ENCODE data around the gene MAP6. TPM values are rescaled to one million over a fixed set of nuclear protein-coding genes. Genes with fewer than 3 reads are reported as not detected.
A peak's percentile ranks its signal among the peaks of the same experiment; 100 is the strongest.

MAP6 gene
- total and polyA plus RNA-seq, 9 of the 15 experiments (the other 6 are each of a cell fraction or from before 2014, with no cell fraction given) = not detected

GRCh38 chr11:75589933-75590332 lies 78.9 kb downstream of the MAP6 start (continued):
- TF ChIP-seq SRF (CRISPR knock-in tag; IDR thresholded peaks at IDR 0.05) (peak in 1 of 2 experiments; percentile 56; a peak in 1 of 4 replicates), ZBTB17 (CRISPR knock-in tag; IDR thresholded peaks at IDR 0.05) (no peak), SMARCA4 (IDR thresholded peaks at IDR 0.05) (peak; percentile 98), ATF1 (CRISPR knock-in tag; IDR thresholded peaks at IDR 0.05) (no peak), ATF1 (tag; IDR thresholded peaks at IDR 0.05) (peak; percentile 38; the same call in 1 of the 2 replicates), ZNF408 (CRISPR knock-in tag; IDR thresholded peaks at IDR 0.05; ENCODE audit: low read depth) (no peak), CREB1 (IDR thresholded peaks at IDR 0.05) (peak; percentile 56), CREB1 (CRISPR knock-in tag; IDR thresholded peaks at IDR 0.05) (no peak; the same call in 1 of the 2 replicates), SUPT5H (IDR thresholded peaks at IDR 0.05) (no peak), CBX5 (IDR thresholded peaks at IDR 0.05; ENCODE audit: borderline replicate concordance, low read depth) (no peak), RFX5 (IDR thresholded peaks at IDR 0.05; ENCODE audit: low read depth, low read length) (no peak), ZNF778 (CRISPR knock-in tag; IDR thresholded peaks at IDR 0.05) (no peak), KHSRP (IDR thresholded peaks at IDR 0.05) (peak; percentile 50; the same call in 1 of the 2 replicates), ZBTB8A (IDR thresholded peaks at IDR 0.05; ENCODE audit: partially characterized antibody) (no peak), FOXA1 (IDR thresholded peaks at IDR 0.05; ENCODE audit: borderline replicate concordance) (no peak), HCFC1 (IDR thresholded peaks at IDR 0.05; ENCODE audit: low read depth, low read length) (no peak), SFPQ (IDR thresholded peaks at IDR 0.05; ENCODE audit: low read depth, low read length) (no peak), RBM14 (IDR thresholded peaks at IDR 0.05; ENCODE audit: borderline replicate concordance, insufficient read depth, low read depth, low read length) (no peak), TAF7 (tag; IDR thresholded peaks at IDR 0.05) (no peak), PRPF4 (IDR thresholded peaks at IDR 0.05; ENCODE audit: insufficient read depth, low read depth, low read length, poor library complexity, severe bottlenecking) (no peak), ARHGAP35 (IDR thresholded peaks at IDR 0.05; ENCODE audit: partially characterized antibody) (no peak), SMARCE1 (IDR thresholded peaks at IDR 0.05) (peak; percentile 95), HNRNPK (IDR thresholded peaks at IDR 0.05; ENCODE audit: low read depth, low read length, poor library complexity, severe bottlenecking) (no peak), CHAMP1 (IDR thresholded peaks at IDR 0.05) (peak; percentile 72; the same call in 1 of the 2 replicates), NELFE (IDR thresholded peaks at IDR 0.05; ENCODE audit: insufficient read depth, insufficient read length) (no peak)
- TF ChIP-seq, protein P1, sequence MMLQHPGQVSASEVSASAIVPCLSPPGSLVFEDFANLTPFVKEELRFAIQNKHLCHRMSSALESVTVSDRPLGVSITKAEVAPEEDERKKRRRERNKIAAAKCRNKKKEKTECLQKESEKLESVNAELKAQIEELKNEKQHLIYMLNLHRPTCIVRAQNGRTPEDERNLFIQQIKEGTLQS (IDR thresholded peaks at IDR 0.05) = no peak
- TF ChIP-seq, protein P1 (CRISPR knock-in tag; conservative IDR thresholded peaks at IDR 0.05) = peak; percentile 48; the same call in 1 of the 2 replicates

All from K562 (cell line).